ENCODE data around the gene AADACL4.

AADACL4 gene

DNA sequence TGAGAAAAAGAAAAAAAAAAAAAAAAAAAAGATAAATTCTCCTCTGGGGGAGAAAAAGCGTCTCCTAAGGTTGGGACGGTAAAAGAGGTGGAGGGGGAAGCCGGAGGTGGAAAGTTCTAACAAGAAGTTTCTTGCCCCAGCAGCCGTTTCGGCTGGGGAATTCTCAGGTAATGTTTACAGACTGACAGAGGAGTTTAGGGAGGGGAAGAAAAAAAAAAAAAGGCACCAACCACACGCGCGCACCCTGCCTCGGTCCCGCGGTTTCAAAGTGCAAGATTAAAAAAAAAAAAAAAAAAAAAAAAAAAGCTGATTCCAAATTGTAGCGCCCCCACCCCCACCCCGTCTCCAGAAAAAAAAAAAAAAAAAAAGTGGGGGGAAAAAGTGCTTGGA lies 26.4 kb upstream of the AADACL4 start:
- no peak for DNase-seq (ENCODE audit: low read depth)
- TF ChIP-seq, protein P1, sequence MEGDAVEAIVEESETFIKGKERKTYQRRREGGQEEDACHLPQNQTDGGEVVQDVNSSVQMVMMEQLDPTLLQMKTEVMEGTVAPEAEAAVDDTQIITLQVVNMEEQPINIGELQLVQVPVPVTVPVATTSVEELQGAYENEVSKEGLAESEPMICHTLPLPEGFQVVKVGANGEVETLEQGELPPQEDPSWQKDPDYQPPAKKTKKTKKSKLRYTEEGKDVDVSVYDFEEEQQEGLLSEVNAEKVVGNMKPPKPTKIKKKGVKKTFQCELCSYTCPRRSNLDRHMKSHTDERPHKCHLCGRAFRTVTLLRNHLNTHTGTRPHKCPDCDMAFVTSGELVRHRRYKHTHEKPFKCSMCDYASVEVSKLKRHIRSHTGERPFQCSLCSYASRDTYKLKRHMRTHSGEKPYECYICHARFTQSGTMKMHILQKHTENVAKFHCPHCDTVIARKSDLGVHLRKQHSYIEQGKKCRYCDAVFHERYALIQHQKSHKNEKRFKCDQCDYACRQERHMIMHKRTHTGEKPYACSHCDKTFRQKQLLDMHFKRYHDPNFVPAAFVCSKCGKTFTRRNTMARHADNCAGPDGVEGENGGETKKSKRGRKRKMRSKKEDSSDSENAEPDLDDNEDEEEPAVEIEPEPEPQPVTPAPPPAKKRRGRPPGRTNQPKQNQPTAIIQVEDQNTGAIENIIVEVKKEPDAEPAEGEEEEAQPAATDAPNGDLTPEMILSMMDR (conservative IDR thresholded peaks at IDR 0.05; ENCODE audit: low read depth, low read length): no peak
- peak overlapping the region; percentile 85 for H3K4me3 ChIP-seq (ENCODE audit: low read length)

DNA sequence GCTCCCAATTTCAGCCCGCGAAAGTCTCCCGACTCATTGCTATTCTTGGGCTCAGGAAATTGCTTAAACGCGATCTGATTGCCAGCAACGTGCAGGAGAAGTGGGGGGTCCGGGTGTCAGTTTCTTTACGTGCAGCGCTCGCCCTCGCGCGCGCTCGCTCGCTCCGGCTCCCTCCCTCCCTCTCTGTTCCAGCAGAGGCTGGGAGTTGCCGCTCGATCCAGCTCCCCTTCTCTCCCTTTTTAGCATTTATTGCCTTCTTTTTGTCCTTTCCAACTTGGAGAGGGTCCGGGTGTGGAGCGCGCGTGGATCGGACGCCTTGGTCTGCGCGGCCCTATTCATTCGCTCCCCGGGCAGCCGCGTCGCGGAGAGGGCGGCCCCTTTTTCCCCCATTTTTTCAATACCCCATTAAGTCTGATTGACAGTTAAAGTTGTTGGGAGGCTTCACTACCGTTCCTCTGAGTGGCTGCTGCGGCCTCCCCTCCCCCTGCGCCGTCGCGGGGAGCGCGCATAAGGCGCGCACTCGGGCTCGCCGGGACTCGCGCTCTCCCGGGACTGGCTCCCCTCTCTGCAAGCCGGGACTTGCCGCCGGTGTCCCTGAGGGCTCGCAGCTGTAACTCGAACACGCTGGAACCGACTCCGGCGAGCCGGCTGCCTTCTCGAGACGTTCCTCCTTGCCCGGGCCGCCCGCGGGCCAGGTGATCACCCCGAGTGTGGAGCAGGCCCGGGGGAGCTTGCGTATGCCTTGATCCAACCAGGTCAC lies 25.8 kb upstream of the AADACL4 start, which contains the start of gene DHRS3:
DHRS3 (minus strand) TSS at position 310 of the 760 bp plus-strand sequence. CDS start 862 bp downstream, outside the sequence.
- peak within 1 kb of the TSS; percentile 85 for H3K4me3 ChIP-seq (ENCODE audit: low read length)
- peak; percentile 79 for DNase-seq (ENCODE audit: low read depth)
- TF ChIP-seq, protein P1 (conservative IDR thresholded peaks at IDR 0.05; ENCODE audit: low read depth, low read length): no peak

DNA sequence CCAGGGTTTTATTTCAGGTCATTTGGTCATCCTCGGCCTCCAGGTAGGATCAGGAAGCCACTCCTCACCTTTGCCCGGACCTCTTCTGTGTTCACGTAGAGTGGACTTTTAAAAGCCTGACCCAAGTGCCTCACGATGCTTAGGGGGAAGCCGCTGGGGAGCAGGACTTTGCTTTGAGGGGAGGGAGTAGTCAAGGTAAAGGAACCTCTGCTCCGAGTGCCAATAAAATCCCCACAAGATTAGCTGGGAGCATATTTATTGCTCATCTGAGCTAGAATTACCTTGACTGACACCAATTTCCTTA lies 25.3 kb upstream of the AADACL4 start:
- TF ChIP-seq, protein P1 (conservative IDR thresholded peaks at IDR 0.05; ENCODE audit: low read depth, low read length): no peak
- H3K4me3 ChIP-seq (ENCODE audit: low read length): peak overlapping the region; percentile 85
- DNase-seq (ENCODE audit: low read depth): no peak

DNA sequence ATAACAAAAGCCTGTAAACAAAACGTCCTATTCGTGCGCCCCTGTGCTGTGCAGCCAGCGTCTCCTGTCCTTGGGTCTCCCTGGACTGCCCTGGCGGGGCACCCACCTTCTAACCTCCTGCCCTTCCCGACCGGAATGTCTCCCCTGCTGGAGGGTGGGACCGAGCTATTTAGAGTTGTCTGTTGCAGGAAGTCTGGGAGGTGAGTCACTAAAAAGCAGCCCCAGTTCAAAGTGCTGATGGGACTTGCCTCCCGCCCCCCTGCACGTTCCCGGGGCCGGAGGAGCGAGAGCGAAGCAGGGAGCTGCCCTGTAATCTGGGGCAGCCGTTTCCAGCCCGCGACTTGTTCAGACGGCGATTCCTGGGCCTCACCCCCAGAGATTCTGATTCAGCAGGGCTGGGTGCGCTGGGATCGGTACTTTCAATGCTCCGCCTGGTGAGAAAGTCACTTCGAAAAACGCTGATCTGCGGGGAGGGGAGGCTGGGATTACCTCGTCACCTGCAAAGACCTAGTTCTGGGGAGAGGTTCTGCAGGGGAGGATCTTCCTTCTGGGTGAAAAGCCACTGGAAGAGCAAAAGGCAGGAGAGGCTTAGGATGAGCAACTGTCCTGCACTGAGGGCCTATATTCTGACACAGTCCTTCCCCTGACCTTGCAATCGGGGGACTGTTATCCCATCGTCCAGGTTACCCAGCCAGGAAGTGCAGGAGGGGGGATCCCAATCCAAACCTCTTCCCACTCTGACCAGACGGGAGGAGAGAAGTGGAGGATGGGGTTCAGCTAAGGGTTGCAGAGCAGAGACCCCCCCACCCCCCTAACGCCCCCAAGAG lies 24.7 kb upstream of the AADACL4 start:
- peak overlapping the region; percentile 85 for H3K4me3 ChIP-seq (ENCODE audit: low read length)
- TF ChIP-seq, protein P1 (conservative IDR thresholded peaks at IDR 0.05; ENCODE audit: low read depth, low read length): no peak
- peak; percentile 72 for DNase-seq (ENCODE audit: low read depth)

DNA sequence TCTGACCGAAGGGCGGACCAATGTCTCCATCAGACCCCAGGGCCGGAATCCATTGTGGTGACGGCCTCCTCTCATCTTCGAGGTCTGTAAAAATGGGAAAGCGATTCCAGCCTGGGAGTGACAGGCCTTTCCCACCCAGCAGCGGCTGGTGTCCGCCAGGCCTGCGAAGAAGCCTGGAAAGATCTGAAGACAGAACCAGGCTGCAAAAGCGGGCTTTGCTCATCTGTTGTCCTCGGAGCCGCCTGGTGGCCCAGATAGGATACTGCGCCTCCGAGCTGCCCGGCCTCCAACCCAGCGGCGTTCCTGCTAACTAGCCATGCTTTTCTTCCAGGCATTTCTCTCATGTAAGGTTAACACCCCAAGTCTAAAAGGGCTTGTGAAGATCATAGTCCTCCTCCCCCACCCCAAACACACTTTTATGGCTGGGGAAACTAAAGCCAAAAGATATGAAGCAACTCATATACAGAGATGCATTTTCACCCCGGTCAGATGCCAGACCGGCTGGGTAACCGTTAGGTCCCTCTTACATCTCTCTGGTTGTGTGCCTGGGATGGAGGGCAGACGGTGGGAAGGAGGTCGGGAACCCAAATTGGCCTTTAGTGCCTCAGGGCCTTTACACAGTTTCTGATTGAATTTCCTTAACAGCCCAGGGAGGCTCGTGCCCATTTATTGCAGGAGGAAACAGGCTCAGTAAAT lies 23.9 kb upstream of the AADACL4 start:
- H3K4me3 ChIP-seq (ENCODE audit: low read length): peak overlapping the region; percentile 85
- DNase-seq (ENCODE audit: low read depth): no peak
- TF ChIP-seq, protein P1 (conservative IDR thresholded peaks at IDR 0.05; ENCODE audit: low read depth, low read length): peak; percentile 89

DNA sequence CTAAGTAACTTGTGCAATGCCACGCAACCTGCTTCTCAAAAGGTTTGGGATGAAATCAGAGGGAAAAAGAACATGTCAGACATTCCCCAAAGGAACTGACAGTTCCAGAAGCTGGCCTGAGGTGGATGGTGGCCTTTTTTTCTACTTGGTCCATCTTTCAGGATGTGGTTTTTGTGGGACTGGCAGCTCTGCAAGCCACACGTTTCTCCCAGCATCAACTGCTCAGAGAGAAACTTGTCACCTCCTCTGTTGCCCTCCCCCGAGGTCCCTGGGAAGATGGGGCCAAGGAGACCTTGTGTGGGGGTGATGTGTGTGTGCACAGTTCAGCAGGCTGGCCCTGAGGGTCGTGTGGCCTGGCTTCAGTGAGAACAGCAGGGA lies 23.4 kb upstream of the AADACL4 start:
- peak overlapping the region; percentile 36 for H3K4me3 ChIP-seq (ENCODE audit: low read length)
- TF ChIP-seq, protein P1 (conservative IDR thresholded peaks at IDR 0.05; ENCODE audit: low read depth, low read length): no peak
- no peak for DNase-seq (ENCODE audit: low read depth)
